Measurements from ENCODE around the gene FMNL1. TPM values are rescaled to one million over a fixed set of nuclear protein-coding genes. Genes with fewer than 3 reads are reported as not detected.
A peak's percentile ranks its signal among the peaks of the same experiment; 100 is the strongest.

FMNL1 gene
- 1 to 10 TPM; 7.0 to 7.4 TPM for total RNA-seq
- polyA plus RNA-seq, result 1 to 10 TPM; 1.5 to 2.7 TPM

GRCh38 chr17:45221081-45222013 lies at the start of gene FMNL1:
FMNL1 (plus strand) TSS chr17:45221885; CDS start chr17:45222125, 240 bp downstream.
- TF ChIP-seq HNF4A (conservative IDR thresholded peaks at IDR 0.05) (no peak), YY1 (IDR thresholded peaks at IDR 0.05) (no peak), GABPA (IDR thresholded peaks at IDR 0.05 in 1 of 2, conservative IDR thresholded peaks at IDR 0.05 in 1 of 2) (no peak), JUND (IDR thresholded peaks at IDR 0.05) (no peak), HNF4G (IDR thresholded peaks at IDR 0.05) (no peak), FOXA2 (IDR thresholded peaks at IDR 0.05) (no peak), SP1 (IDR thresholded peaks at IDR 0.05) (no peak), ATF3 (IDR thresholded peaks at IDR 0.05) (no peak), ZBTB33 (IDR thresholded peaks at IDR 0.05) (no peak), FOXA1 (IDR thresholded peaks at IDR 0.05) (no peak), TAF1 (conservative IDR thresholded peaks at IDR 0.05) (no peak), EGR1 (IDR thresholded peaks at IDR 0.05; ENCODE audit: low read depth in 2 of 2) (no peak)
- no peaks in the 10 kb centered on the region for H3K27me3 ChIP-seq (ENCODE audit: control insufficient read depth in 4 of 4, insufficient read depth in 4 of 4, low read length in 3 of 4)
- 5% methylated on average over 98 of the region's 98 CpGs for WGBS
- no peaks in the 10 kb centered on the region for H3K9me3 ChIP-seq (ENCODE audit: control insufficient read depth in 4 of 4, low read length in 3 of 4)
- H3K4me1 ChIP-seq (ENCODE audit: control insufficient read depth in 4 of 4, insufficient read depth in 4 of 4, low read length in 3 of 4), result peaks cover 0 to 9% (median 5%) of the 10 kb centered on the region in 4 donors
- H3K27ac ChIP-seq (ENCODE audit: low read depth in 1 of 2, low read length in 2 of 2), result peak within 1 kb of the TSS; percentile 63 to 64
- no peaks in the 10 kb centered on the region for H3K36me3 ChIP-seq (ENCODE audit: control insufficient read depth in 4 of 4, insufficient read depth in 3 of 4, low read depth in 1 of 4, low read length in 3 of 4)
- H3K9ac ChIP-seq (ENCODE audit: low read depth in 1 of 2, low read length in 2 of 2), result peak within 1 kb of the TSS; percentile 24 to 44
- peak within 1 kb of the TSS in 2 of 3 donors; percentile 42 to 55 for H3K4me3 ChIP-seq (ENCODE audit: low read depth in 1 of 3, low read length in 3 of 3)
- peak; percentile 32 for DNase-seq (ENCODE audit: low spot score)

GRCh38 chr17:45172232-45172540 lies 49.5 kb upstream of the FMNL1 start:
- peak overlapping the region; percentile 58 to 81 for H3K27ac ChIP-seq (ENCODE audit: low read depth in 1 of 2, low read length in 2 of 2)
- H3K9ac ChIP-seq (ENCODE audit: low read depth in 1 of 2, low read length in 2 of 2), result no peak overlapping the region
- TF ChIP-seq YY1 (IDR thresholded peaks at IDR 0.05), result no peak
- no peak for TF ChIP-seq REST (IDR thresholded peaks at IDR 0.05)
- no peaks in the 10 kb centered on the region for H3K27me3 ChIP-seq (ENCODE audit: control insufficient read depth in 4 of 4, insufficient read depth in 4 of 4, low read length in 3 of 4)
- peaks cover 0 to 14% (median 0%) of the 10 kb centered on the region in 4 donors for H3K36me3 ChIP-seq (ENCODE audit: control insufficient read depth in 4 of 4, insufficient read depth in 3 of 4, low read depth in 1 of 4, low read length in 3 of 4)
- no peak overlapping the region for H3K4me3 ChIP-seq (ENCODE audit: low read depth in 1 of 3, low read length in 3 of 3)
- no peaks in the 10 kb centered on the region for H3K9me3 ChIP-seq (ENCODE audit: control insufficient read depth in 4 of 4, low read length in 3 of 4)
- peaks cover 7 to 26% (median 21%) of the 10 kb centered on the region in 4 donors for H3K4me1 ChIP-seq (ENCODE audit: control insufficient read depth in 4 of 4, insufficient read depth in 4 of 4, low read length in 3 of 4)
- WGBS, result 88% methylated on average over 5 of the region's 5 CpGs
- DNase-seq (ENCODE audit: low spot score), result no peak

All from liver (tissue), 9 donors.